Activated CD8-positive, alpha-beta memory T cell treated with anti-CD3 and anti-CD28 coated beads for 24 hours (primary cell): ENCODE data around the gene SNED1.

Experiments
- DNase-seq: peaks from one replicate; pipeline ENCODE4 v3.0.0-alpha.2; 2020

The SNED1 gene

GRCh38 chr2:241007111-241007510 is 8.7 kb downstream of the SNED1 start:
- no peak for DNase-seq

- DNase-seq: peak; percentile 57
These were observed 9.7 kb downstream of the SNED1 start for GRCh38 chr2:241007880-241008710.

- peak; percentile 56 for DNase-seq
These were observed 10.3 kb downstream of the SNED1 start for GRCh38 chr2:241008711-241009121.

- no peak for DNase-seq
These were observed 10.8 kb downstream of the SNED1 start for GRCh38 chr2:241009191-241009590.

- DNase-seq: peak; percentile 77
These were observed 11.4 kb downstream of the SNED1 start for GRCh38 chr2:241009601-241010530.

GRCh38 chr2:241010531-241011295 is 12.3 kb downstream of the SNED1 start:
- DNase-seq: peak; percentile 57

- DNase-seq: no peak
These were observed 12.8 kb downstream of the SNED1 start for GRCh38 chr2:241011296-241011600.

- peak; percentile 67 for DNase-seq
These were observed 13.5 kb downstream of the SNED1 start for GRCh38 chr2:241011751-241012510.

- DNase-seq: peak; percentile 42
These were observed 15.8 kb downstream of the SNED1 start for GRCh38 chr2:241014224-241014623.

- DNase-seq: no peak
These were observed 16.3 kb downstream of the SNED1 start for GRCh38 chr2:241014764-241015163.

- DNase-seq: peak; percentile 26
These were observed 17.0 kb downstream of the SNED1 start for GRCh38 chr2:241015439-241015838.

- peak; percentile 49 for DNase-seq
These were observed 19.0 kb downstream of the SNED1 start for GRCh38 chr2:241017228-241017940.

- peak; percentile 56 for DNase-seq
These were observed 19.9 kb downstream of the SNED1 start for GRCh38 chr2:241018051-241018891.

- peak; percentile 28 for DNase-seq
These were observed 21.2 kb downstream of the SNED1 start for GRCh38 chr2:241019441-241020139.

GRCh38 chr2:241020201-241020600 is 21.8 kb downstream of the SNED1 start:
- DNase-seq: peak; percentile 42

- DNase-seq: peak; percentile 44
These were observed 22.3 kb downstream of the SNED1 start for GRCh38 chr2:241020629-241021190.

GRCh38 chr2:241025639-241026038 is 27.2 kb downstream of the SNED1 start:
- DNase-seq: no peak

- peak; percentile 19 for DNase-seq
These were observed 31.3 kb downstream of the SNED1 start for GRCh38 chr2:241029599-241030332.

- DNase-seq: no peak
These were observed 31.9 kb downstream of the SNED1 start for GRCh38 chr2:241030333-241030680.
